ENCODE results near the gene CENPB. TPM values are rescaled to one million over a fixed set of nuclear protein-coding genes. Genes with fewer than 3 reads are reported as not detected.

CENPB gene
- total RNA-seq, 6 donors from 2014 or later = 56.6 to 125 (median 89.7) TPM

DNA sequence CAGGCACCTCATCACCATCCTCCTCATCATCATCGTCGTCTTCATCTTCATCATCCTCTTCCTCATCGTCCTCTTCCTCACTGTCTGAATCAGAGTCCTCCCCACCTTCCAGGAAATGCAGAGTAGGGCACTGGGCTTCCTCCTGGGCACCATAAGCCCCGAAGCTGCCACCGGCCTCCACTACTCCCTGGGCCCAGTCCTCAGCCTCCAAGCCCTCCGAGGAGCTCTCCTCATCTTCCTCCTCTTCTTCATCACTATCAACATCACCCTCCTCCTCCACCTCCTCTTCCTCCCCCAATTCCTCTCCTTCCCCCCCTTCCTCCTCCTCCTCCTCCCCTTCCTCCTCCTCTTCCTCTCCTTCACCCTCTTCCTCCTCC is 1.7 kb downstream of the CENPB start:
- DNase-seq (no peak), ATAC-seq (ENCODE audit: low FRiP score in 2 of 2) (no peak)
- Histone ChIP-seq H3K27ac (peak overlapping the region in 3 of 4 donors; percentile 87 to 88 (median 87)), H3K36me3 (peaks cover 0 to 18% (median 0%) of the 10 kb centered on the region in 4 donors), H3K4me1 (peaks cover 49 to 64% (median 56%) of the 10 kb centered on the region in 4 donors), H3K9me3 (no peaks in the 10 kb centered on the region), H3K27me3 (no peaks in the 10 kb centered on the region), H3K4me3 (peak overlapping the region; percentile 18 to 80 (median 68))
- TF ChIP-seq CTCF (IDR thresholded peaks at IDR 0.05) (no peak), POLR2A (IDR thresholded peaks at IDR 0.05) (no peak), POLR2AphosphoS5 (IDR thresholded peaks at IDR 0.05) (no peak), EP300 (IDR thresholded peaks at IDR 0.05) (no peak)
- 70 to 76% methylated on average over 6 of the region's 6 CpGs for WGBS, 2 donors

GRCh38 chr20:3784216-3784853 is 2.2 kb downstream of the CENPB start:
- Histone ChIP-seq H3K9me3 (no peaks in the 10 kb centered on the region), H3K27ac (peak overlapping the region in 3 of 4 donors; percentile 62 to 87 (median 87)), H3K4me1 (peaks cover 49 to 64% (median 56%) of the 10 kb centered on the region in 4 donors), H3K27me3 (no peaks in the 10 kb centered on the region), H3K4me3 (peak overlapping the region in 1 of 4 donors; percentile 80), H3K36me3 (peaks cover 0 to 18% (median 0%) of the 10 kb centered on the region in 4 donors)
- 71 to 80% methylated on average over 11 to 16 of the region's 17 CpGs for whole genome bisulfite sequencing, 2 donors
- no peak for ATAC-seq (ENCODE audit: low FRiP score in 2 of 2)
- DNase-seq = peak in 1 of 2 donors; percentile 79
- TF ChIP-seq CTCF (IDR thresholded peaks at IDR 0.05) (no peak), POLR2A (IDR thresholded peaks at IDR 0.05) (no peak), POLR2AphosphoS5 (IDR thresholded peaks at IDR 0.05) (no peak), EP300 (IDR thresholded peaks at IDR 0.05) (no peak)

DNA sequence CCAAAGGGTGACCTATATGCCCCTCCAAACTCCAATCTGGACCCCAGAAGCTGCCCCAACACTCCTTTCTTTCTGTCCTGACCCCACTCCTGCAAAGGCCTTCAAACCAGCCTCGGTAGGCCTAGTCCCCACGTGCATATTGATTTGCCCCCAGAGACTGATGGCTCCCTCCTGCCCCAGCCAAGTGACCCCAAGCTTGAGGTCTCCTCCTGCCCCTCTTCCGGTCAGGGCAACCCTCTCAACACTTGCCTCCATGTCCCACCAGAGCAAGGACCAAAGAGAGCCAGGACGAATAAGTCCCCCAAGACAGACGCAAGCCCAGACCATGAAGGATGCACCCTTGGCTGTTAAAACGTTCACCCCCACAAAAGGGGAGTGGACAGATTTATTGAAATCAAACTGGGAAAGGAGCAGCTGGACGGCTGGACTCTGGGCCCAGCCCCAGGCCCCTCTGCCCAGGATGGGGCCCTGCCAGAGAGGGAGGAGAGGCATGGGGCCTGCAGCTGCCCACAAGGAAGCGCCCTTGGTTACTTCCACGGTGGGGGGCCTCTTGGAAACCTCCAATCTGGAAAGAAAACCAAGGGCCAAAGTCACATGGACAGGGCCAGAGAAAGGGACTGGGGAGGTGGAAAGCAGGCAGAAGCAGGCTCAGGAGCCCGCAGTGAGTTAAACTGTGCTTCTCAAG is 2.9 kb downstream of the CENPB start:
- Histone ChIP-seq H3K9me3 (no peaks in the 10 kb centered on the region), H3K27me3 (no peaks in the 10 kb centered on the region), H3K4me3 (peak overlapping the region in 1 of 4 donors; percentile 80), H3K36me3 (peaks cover 0 to 18% (median 0%) of the 10 kb centered on the region in 4 donors), H3K27ac (peak overlapping the region in 3 of 4 donors; percentile 0 to 62 (median 48)), H3K4me1 (peaks cover 49 to 68% (median 57%) of the 10 kb centered on the region in 4 donors)
- DNase-seq = no peak
- no peak for TF ChIP-seq CTCF (IDR thresholded peaks at IDR 0.05)
- TF ChIP-seq POLR2A (IDR thresholded peaks at IDR 0.05) = no peak
- TF ChIP-seq EP300 (IDR thresholded peaks at IDR 0.05) = no peak
- TF ChIP-seq POLR2AphosphoS5 (IDR thresholded peaks at IDR 0.05) = no peak
- no peak for ATAC-seq (ENCODE audit: low FRiP score in 2 of 2)
- 72 to 80% methylated on average over 10 of the region's 10 CpGs for WGBS, 2 donors

GRCh38 chr20:3783068-3783489 is 3.5 kb downstream of the CENPB start:
- ATAC-seq (ENCODE audit: low FRiP score in 2 of 2) = no peak
- Histone ChIP-seq H3K27ac (peak overlapping the region in 3 of 4 donors; percentile 0 to 62 (median 48)), H3K36me3 (peaks cover 0 to 18% (median 0%) of the 10 kb centered on the region in 4 donors), H3K4me1 (peaks cover 52 to 72% (median 62%) of the 10 kb centered on the region in 4 donors), H3K4me3 (no peak overlapping the region), H3K27me3 (no peaks in the 10 kb centered on the region), H3K9me3 (no peaks in the 10 kb centered on the region)
- no peak for TF ChIP-seq CTCF (IDR thresholded peaks at IDR 0.05)
- TF ChIP-seq EP300 (IDR thresholded peaks at IDR 0.05) = no peak
- no peak for TF ChIP-seq POLR2A (IDR thresholded peaks at IDR 0.05)
- no peak for TF ChIP-seq POLR2AphosphoS5 (IDR thresholded peaks at IDR 0.05)
- no peak for DNase-seq
- WGBS, 2 donors = 53 to 66% methylated on average over 2 of the region's 2 CpGs
